ENCODE results near the gene MBLAC1. TPM values are rescaled to one million over a fixed set of nuclear protein-coding genes. Genes with fewer than 3 reads are reported as not detected.

MBLAC1 gene
- total RNA-seq, 4 donors from 2014 or later, result 3.0 to 12.5 (median 6.1) TPM

DNA sequence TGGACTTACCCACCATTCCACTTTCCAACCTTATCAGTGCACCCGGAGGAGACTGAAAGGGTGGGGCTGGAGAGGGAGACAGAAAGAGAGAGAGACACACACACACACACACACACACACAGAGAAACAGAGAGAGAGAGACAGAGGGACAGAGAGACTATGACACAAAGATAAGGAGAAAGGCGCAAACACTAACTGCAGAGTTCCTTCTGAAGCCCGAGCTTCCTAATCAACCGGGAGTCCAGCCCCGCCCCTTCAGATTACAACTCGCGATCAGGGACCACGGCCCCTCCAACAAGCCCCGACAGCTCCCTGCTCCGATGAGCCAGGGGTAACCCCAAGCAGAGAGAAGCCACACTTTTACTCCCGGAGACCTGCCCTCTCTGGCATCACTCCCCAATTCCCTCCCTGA is 41.2 kb downstream of the MBLAC1 start:
- Histone ChIP-seq H3K27ac (no peak overlapping the region), H3K4me1 (peaks cover 4 to 26% of the 10 kb centered on the region in 2 donors), H3K4me3 (replicated peaks in 1 of 3) (peak overlapping the region in 1 of 3 donors; percentile 29), H3K36me3 (no peaks in the 10 kb centered on the region), H3K9me3 (no peaks in the 10 kb centered on the region), H3K27me3 (peaks cover 5% of the 10 kb centered on the region)
- WGBS, 2 donors, result 4 to 7% methylated on average over 11 of the region's 11 CpGs
- TF ChIP-seq, protein P1, sequence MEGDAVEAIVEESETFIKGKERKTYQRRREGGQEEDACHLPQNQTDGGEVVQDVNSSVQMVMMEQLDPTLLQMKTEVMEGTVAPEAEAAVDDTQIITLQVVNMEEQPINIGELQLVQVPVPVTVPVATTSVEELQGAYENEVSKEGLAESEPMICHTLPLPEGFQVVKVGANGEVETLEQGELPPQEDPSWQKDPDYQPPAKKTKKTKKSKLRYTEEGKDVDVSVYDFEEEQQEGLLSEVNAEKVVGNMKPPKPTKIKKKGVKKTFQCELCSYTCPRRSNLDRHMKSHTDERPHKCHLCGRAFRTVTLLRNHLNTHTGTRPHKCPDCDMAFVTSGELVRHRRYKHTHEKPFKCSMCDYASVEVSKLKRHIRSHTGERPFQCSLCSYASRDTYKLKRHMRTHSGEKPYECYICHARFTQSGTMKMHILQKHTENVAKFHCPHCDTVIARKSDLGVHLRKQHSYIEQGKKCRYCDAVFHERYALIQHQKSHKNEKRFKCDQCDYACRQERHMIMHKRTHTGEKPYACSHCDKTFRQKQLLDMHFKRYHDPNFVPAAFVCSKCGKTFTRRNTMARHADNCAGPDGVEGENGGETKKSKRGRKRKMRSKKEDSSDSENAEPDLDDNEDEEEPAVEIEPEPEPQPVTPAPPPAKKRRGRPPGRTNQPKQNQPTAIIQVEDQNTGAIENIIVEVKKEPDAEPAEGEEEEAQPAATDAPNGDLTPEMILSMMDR (IDR thresholded peaks at IDR 0.05), result no peak
- no peak for TF ChIP-seq POLR2A (IDR thresholded peaks at IDR 0.05)
- DNase-seq, result no peak
- intact Hi-C loops (cut with DNase I), result no loop called here

DNA sequence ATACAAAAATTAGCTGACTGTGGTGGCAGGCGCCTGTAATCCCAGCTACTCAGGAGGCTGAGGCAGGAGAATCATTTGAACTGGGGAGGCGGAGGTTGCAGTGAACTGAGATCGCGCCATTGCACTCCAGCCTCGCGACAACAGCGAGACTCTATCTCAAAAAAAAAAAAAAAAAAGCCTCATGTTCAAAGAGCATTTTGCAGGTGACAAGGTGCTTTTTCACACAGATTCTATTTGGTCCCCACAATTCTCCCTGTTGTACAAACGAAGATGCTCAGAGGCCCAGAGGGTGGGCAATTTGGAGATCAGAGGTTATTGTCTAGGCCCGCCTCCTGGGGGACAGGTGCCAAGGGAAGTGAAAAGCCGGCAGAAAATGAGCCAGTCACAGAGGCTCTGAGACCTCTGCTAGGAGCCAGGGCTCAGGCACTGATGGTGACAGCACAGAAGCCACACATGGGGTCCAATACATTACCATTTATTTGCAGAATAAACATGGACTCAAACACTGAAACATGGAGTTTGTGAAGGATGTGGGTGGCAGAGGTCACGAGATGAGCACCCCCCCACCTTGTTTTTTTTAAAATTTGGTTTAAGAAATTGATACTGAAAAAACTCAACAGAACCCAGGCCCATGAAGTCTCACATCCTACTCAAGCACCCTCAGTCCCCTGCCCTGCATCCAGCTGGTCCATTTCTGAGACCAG is 42.5 kb downstream of the MBLAC1 start:
- no peak for DNase-seq
- peaks cover 5% of the 10 kb centered on the region for H3K27me3 ChIP-seq
- no peak for TF ChIP-seq POLR2A (IDR thresholded peaks at IDR 0.05)
- TF ChIP-seq, protein P1 (IDR thresholded peaks at IDR 0.05), result no peak
- no peaks in the 10 kb centered on the region for H3K9me3 ChIP-seq
- H3K27ac ChIP-seq, result no peak overlapping the region
- WGBS, 2 donors, result 84 to 85% methylated on average over 11 of the region's 11 CpGs
- peaks cover 4 to 26% of the 10 kb centered on the region in 2 donors for H3K4me1 ChIP-seq
- H3K4me3 ChIP-seq (replicated peaks in 1 of 3), result no peak overlapping the region
- intact Hi-C loops (cut with DNase I), result no loop called here
- no peaks in the 10 kb centered on the region for H3K36me3 ChIP-seq

DNA sequence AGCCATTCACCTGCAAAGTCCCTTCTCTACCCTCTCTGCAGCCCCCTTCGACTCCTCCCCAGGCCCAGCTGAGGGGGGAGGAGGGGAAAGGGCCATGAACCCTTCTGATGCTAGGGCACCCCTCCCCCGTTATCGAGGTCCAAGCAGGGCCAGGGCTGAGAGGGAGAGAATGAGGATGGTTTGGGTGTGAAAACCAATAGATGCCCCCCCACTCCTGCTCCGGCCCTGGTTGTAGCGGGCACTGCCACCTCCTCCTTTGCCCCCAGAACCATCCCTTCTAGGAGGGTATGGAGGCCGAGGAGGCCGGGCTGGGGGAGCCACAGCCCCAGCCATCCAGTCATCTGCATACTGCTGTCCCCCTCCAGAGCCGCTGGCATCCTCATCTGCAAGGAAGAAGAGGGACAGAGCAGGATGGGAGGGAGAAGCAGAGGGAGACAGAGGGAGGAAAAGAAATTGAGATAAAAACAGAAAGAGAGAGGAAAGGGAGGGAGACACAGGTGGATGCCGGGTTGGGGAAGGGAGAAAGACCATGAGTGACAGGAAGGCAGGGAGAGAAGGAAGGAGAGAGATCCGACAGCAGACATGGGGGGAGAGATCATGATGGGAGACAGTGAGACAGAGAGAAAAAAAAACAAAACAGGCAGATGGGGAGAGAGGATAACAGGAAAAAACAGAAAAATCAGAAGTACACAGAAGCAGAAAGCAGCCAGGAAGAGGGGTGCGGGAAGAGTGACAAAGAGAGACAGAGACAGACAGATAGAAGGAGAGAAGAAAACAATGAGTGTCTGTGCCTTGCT is 43.5 kb downstream of the MBLAC1 start:
- Histone ChIP-seq H3K36me3 (no peaks in the 10 kb centered on the region), H3K9me3 (no peaks in the 10 kb centered on the region), H3K4me1 (peaks cover 4 to 26% of the 10 kb centered on the region in 2 donors), H3K27me3 (peaks cover 5% of the 10 kb centered on the region), H3K27ac (no peak overlapping the region), H3K4me3 (replicated peaks in 1 of 3) (no peak overlapping the region)
- intact Hi-C loops (cut with DNase I), result no loop called here
- TF ChIP-seq, protein P1 (IDR thresholded peaks at IDR 0.05), result no peak
- no peak for TF ChIP-seq POLR2A (IDR thresholded peaks at IDR 0.05)
- no peak for DNase-seq
- 87 to 93% methylated on average over 11 of the region's 11 CpGs for WGBS, 2 donors

DNA sequence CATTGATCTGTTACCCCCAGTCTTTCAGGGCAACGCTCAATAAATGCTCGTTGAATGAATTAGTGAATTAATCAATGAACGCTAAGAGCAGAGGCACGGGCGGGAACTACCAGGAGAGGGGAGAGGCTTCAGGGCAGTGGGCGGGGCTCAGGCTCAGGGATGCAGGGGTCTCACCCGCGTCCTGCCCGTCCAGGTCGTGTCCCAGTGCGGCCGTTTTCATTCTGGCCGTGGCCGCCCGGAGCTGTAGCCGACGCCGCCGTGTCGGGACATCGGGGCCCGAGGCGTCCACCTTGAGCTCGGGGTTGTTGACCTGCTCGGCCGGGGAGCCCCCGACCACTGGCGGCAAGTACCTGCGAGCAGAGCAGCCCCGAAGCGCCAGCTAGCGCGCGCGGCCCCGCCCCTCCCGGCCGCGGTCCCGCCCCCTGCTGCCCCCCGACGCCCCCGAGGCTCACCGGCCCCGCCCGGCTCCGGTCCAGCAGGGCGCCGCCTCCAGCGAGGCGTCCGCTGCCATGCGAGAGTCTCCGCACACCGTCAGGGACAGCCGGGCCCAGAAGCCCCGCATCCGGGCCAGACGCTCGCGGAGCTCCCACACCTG is 44.4 kb downstream of the MBLAC1 start:
- no peak for TF ChIP-seq POLR2A (IDR thresholded peaks at IDR 0.05)
- TF ChIP-seq, protein P1 (IDR thresholded peaks at IDR 0.05), result no peak
- peaks cover 5% of the 10 kb centered on the region for H3K27me3 ChIP-seq
- peak overlapping the region in 1 of 3 donors; percentile 33 for H3K4me3 ChIP-seq (replicated peaks in 1 of 3)
- H3K36me3 ChIP-seq, result no peaks in the 10 kb centered on the region
- 22 to 38% methylated on average over 6 to 11 of the region's 61 CpGs for WGBS, 2 donors
- intact Hi-C loops (cut with DNase I), result no loop called here
- no peak for DNase-seq
- H3K9me3 ChIP-seq, result no peaks in the 10 kb centered on the region
- no peak overlapping the region for H3K27ac ChIP-seq
- H3K4me1 ChIP-seq, result peaks cover 4 to 26% of the 10 kb centered on the region in 2 donors
